ENCODE data around the gene APOF. TPM values are rescaled to one million over a fixed set of nuclear protein-coding genes. Genes with fewer than 3 reads are reported as not detected.
"Not testable (repeated sequence)": the region's sequence is repeated elsewhere in the genome, so short reads cannot be mapped to it uniquely, and the experiment has no call there.

Gene APOF
- total RNA-seq, 1 experiment from 2014 or later, result not detected

DNA sequence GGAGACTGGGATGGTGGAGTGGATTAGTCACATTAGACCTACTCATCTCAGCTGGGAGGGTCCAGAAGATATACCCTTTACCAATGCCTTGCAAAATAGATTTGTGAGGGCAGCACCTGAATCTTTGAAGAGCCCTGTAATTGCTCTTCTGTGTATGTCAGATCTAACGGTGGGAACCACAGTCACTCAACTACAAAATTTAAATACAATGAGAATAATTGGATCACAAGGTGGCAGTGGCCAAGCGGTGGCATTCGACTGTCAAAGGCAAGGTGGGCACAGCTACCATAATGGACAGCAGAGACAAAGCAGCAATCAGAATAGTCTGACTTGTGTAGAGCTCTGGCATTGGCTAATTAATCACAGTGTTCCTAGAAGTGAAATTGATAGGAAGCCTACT, 36.8 kb upstream of the APOF start:
- not testable (repeated sequence) for H3K9ac ChIP-seq (ENCODE audit: extremely low read depth, insufficient read length, low read length); H3K14ac ChIP-seq (ENCODE audit: insufficient read depth, low read length); H2AK5ac ChIP-seq (ENCODE audit: insufficient read length, low read length); H4K8ac ChIP-seq (replicated peaks; ENCODE audit: insufficient read length, low read depth, low read length); H3K4me3 Mint-ChIP-seq; H2BK120ac ChIP-seq (ENCODE audit: low read depth, low read length, poor library complexity, severe bottlenecking); H3K23ac ChIP-seq (ENCODE audit: insufficient read length, low read depth, low read length); H3K79me2 ChIP-seq (ENCODE audit: insufficient read depth, low read length); H3K56ac ChIP-seq (ENCODE audit: insufficient read length, low read depth, low read length); H3K4me1 ChIP-seq (ENCODE audit: insufficient read depth, low read length); H3K4me1 Mint-ChIP-seq; H3K36me3 Mint-ChIP-seq (ENCODE audit: insufficient read depth in 1 of 3, low read depth in 3 of 3); H3K4ac ChIP-seq (ENCODE audit: low read depth, low read length); H3K27me3 ChIP-seq (ENCODE audit: insufficient read depth, low read length); H3K27ac Mint-ChIP-seq; H2BK20ac ChIP-seq (ENCODE audit: low read depth, low read length, poor library complexity, severe bottlenecking); H4K5ac ChIP-seq (ENCODE audit: insufficient read length, low read depth, low read length); H3K4me2 ChIP-seq (ENCODE audit: insufficient read depth, insufficient read length, low read length); H2BK15ac ChIP-seq (ENCODE audit: low read depth, low read length); H3T11ph ChIP-seq (ENCODE audit: low read length); H3K27ac ChIP-seq (ENCODE audit: insufficient read length, low read depth, low read length); H2BK12ac ChIP-seq (ENCODE audit: insufficient read length, low read depth, low read length); H2BK5ac ChIP-seq (ENCODE audit: insufficient read length, low read length); H3K23me2 ChIP-seq (ENCODE audit: insufficient read length, low read depth, low read length, poor library complexity, severe bottlenecking); H3K9me3 ChIP-seq (ENCODE audit: control insufficient read depth, low read depth, low read length); H4K91ac ChIP-seq (ENCODE audit: insufficient read length, low read depth, low read length); H3K79me1 ChIP-seq (ENCODE audit: insufficient read depth, low read depth, low read length, poor library complexity, severe bottlenecking); DNase-seq; H3K18ac ChIP-seq (ENCODE audit: insufficient read length, low read depth, low read length); H4K20me1 ChIP-seq (ENCODE audit: control insufficient read depth, insufficient read depth, insufficient read length); H2AFZ ChIP-seq (ENCODE audit: low read length)
- no CpG with 5 or more reads among the region's 3 CpGs for WGBS (ENCODE audit: extremely low coverage, insufficient read length, low lambda C conversion rate)
- peaks cover 12 to 17% of the 10 kb centered on the region in 2 experiments for H3K9me3 Mint-ChIP-seq
- H3K27me3 Mint-ChIP-seq (ENCODE audit: low read depth), result peaks cover 17% of the 10 kb centered on the region
